NCI-H187 (cell line): ENCODE data around the gene PSMA2.

Experiments
- DNase-seq, 2 experiments: peaks; one replicate each; lab custom pipeline; 2025; lab: John Stamatoyannopoulos, UW

Gene PSMA2

DNA sequence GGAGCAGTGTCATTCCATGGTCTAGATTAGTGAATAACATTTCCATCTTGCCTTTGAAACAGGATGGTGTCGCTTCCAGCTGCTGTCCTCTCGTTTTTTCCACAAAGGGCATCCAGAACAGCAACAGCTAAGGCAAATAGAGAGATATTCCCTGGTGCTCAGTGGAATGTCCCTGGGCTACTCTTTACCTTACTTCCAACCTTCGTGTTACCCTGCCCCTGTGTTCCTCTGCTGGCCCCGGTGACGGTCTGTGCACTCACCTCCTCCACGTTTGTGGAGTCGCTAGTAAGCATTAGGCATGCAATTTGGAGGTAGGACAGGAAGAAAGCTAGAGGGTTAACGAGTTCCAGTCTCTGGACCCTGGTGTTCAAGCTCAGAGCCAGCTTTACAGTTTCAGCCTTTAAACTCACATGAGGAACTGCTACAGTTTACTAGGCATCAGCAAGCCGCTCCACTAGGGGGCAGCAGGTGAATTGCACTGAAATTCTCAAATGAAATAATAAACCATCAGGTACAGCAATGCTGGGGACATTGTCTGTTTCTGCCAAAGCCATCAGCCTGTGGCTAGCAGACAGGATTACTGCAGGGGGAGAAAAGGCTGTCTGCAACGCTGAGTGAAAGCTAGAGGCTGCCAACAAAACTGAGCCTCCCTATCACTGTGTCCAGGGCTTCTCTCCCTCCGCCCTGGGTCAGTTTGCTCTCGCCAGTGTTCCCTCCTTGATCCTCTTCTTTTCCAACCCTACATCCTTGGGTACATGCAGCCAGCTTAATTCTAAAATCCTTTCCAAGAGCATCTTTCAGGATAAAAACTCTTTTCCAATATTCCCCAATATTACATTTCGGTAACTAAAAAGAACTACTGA, 9.2 kb upstream of the PSMA2 start:
- DNase-seq = peak; percentile 25 to 48

DNA sequence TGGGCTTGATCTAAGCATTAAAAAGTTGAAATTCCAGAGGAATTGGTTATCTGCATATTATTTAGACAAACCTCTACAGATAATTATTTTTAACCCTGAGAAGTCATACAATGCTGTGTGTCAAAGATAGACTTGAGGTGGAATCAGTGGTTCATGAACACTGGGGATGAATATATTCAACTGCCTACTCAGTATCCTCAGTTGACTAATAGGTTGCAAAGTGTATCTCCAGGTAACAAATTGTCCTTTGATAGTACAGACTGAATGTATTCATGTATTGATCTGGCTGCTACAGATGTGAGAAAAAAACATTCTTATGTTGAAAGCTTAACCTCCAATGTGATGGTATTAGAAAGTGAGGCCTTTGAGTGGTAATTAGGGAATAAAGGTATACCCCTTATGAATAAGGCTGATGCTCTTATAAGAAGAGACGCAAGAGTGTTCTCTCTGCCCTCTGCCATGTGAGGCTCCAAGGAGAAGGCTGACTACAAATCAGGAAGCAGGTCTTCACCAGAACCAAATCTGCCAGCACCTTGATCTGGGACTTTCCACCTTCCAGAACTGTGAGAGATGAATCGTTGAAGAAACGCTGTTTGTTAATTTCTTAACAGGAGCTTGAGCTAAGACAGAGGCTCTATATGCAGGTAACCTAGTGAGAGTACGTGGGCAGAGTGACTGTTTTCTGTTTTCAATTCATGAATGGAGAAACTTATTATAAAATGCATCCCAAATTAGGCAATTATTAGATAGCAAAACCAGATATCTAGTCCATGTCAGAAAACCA, 7.7 kb upstream of the PSMA2 start:
- DNase-seq = no peak

DNA sequence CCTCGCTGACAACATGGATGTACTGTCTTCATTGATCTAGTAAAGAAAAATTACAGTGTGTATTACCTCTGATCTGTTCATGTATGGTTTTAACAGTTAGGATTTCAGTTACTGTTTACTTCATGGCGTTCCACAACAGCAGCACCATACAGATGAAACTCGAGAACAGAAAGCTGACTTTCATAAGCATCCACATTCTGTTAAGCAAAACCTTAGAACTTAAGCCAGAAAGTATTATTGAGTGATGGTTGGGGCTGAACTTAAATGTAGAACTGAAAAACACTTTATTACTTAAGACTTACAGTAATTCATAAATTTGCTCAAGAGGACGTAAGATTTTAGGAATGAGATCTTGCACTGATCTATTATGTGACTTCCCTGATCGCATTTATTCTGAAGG, 3.9 kb upstream of the PSMA2 start:
- DNase-seq = no peak

DNA sequence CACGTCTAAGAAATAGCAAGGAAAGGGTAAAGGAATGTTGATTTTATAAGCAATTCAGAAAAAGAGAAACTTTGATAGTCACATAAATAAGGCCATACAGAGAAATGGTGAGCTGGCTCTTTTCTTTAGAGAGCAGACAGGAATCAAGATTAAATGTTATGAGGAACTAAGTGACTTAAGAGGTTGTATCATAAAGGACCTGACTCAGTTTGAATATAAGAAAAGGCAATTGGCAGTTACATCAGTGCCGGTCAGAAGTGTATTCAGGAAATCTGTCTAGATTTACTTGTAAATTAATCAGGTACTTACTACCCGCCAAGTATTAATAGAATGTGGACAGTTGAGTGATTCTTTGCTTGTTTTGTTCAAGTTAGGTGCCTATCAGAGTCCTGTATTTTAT, 2.3 kb upstream of the PSMA2 start:
- no peak for DNase-seq

DNA sequence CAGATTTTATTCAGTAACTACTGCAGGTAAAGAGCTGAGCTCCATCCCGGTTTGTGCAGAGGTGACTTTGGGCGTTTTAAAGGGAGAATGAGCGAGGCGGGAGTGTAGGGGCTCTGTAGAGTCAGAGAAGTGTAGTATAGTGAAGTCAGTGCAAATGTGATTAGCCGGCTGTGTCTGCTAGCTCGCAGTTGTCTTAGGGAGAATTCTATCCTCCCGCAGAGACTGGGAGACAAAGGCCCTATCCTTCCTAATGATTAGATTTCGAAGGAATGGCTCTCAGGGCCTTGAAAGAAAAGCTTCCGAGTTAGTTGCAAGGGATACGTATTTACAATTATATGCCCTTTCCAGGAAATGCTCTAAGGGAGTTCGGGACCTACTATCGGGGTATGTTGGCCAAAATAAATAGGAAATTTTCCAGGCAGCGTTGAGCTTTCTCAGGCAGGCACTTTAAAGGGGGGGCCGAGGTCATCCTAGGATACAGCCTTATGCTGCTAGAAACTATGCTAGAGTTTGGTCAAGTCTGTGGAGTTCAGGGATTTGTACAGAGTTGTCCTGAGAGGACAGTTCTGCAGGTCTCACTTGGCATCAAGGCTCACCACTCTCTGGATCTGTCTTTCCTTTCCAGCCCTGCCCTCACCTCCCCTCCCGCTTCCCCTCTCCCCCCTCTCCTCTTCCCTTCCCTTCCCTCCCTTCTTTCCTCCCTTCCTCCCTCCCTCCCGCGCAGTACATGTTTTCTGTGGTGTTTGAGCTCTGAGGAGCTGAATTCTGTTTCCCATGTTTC, 1.0 kb upstream of the PSMA2 start:
- DNase-seq = no peak

DNA sequence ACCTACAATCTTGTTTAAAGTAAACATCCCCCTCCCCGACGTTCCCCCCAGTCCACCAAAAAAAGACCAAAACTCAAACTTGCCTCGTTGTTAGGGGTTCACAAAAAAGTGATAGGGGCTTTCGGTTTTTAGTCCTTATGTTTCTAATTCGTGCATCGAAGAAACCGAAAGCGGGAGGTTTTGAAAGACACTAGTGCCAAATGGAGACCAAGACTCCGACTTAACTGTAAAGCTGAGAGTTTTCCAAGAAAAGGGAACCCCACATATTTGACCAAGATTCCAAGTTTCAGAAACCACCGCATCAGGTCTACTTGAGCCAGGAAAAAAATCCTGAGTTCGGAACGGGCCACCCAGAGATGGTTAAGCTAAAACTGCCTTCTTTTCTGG, 534 bp downstream of the PSMA2 start:
- DNase-seq = no peak

DNA sequence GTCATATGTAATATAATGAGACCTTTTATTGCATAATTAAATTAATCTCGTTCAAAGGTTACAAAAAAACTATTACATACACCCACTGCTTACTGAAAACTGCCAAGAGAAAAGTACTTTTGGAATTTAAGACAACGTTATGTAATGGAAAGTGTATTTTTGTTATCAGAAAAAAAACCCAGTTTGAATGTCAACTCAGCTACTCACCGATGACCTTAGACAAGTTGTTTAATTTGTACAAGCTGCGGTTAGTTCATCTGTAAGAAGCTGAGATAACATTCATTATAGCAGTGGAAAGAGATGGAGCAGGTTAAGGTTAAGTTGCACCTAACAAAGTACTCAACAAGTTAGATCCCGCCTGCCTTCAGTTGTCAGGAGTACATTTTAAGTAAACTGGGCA, 1.1 kb downstream of the PSMA2 start:
- no peak for DNase-seq

DNA sequence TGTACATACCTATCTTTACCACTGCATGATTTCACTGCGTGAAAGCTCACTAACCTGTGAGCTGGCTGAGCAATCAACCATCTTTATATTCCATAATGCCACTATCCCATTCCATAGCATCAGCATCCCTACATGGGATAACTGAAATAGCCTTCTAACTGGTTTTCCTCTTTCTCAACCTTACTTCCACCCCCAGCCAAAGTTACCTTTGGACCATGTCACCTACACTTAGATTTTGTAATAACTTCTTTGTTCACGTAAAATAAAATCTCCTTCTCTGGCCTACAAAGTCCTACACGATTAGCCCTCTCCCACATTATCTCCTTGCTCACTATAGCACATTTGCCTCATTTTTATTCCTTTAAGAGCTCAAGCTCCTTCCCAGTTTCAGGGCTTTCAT, 2.5 kb downstream of the PSMA2 start:
- DNase-seq = no peak

DNA sequence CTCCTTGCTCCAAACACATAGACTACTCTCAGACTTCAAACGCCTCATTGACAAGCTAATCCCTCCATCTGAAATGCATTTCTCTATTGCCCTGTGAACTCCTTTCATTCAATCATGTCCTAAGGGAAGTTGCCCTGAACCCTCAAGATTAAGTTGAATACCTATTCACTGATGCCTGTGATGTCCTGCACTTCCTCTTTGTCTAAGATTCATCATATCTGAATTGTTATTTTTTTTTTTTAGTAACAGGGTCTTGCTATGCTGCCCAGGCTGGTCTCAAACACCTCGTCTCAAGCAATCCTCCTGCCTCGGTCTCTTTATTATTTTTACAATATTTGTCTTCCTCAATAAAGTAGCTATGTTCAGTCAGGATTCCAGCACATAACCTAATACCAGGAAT, 3.2 kb downstream of the PSMA2 start:
- DNase-seq = no peak

DNA sequence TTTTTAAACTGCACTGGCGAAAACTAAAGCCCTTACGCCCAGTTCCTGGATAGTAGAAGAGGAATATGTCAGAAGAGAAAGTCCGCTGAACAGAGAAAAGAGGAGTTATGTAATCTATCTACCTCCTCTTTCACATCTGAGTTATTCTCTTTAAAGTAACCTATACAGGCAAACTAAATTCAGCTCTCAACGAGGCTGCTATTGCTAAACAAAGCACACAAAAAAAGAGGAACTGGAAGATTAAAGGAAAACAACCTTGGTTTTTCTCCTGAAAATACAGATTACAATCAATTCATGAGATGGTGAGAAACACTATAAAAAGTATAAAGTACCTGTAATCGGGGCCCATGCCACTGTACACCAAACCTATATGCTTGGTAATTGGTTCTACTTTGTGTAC, 5.8 kb downstream of the PSMA2 start:
- DNase-seq = no peak

DNA sequence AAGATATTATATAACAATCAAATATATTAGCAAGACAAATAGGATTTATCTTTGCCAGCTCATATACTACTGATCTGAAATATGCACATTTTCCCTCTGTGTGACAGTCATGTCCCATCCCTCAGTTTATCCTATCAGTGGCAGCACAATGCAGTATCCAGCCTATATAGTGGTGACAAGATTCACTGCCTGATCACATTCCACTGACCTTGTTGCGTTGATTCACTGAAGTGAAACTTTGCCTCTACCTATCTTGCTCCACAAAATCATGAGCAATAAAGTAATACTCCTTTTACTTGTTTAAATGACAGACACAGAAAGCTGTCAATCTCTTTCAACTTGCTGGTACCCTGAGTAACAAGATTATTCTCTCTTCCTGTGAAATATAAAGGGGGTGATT, 6.3 kb downstream of the PSMA2 start:
- no peak for DNase-seq

DNA sequence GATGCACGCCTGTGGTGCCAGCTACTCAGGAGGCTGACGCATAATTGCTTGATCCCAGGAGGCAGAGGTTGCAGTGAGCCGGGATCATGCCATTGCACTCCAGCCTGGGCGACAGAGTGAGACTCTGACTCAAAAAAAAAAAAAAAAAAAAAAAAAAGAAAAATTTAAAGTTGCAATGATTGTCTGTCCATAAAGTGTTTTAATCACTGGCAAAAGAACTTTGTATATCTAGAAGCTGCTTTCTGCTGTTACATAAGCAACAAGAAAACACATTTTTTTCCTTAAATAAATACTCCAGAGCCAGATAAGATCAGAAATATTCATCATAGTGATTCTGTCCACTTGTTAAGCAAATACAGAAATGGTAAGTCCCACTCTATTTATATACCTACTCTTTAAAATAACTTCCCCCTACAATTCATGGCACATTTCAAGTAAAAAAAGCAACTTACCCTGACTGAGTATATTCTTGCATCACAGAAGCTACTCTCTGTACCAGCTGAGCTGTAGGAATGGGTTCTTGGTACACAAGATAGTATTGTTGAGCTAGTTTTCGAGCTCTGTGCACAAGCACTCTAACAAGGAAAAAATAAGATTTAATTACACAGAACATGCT, 7.6 kb downstream of the PSMA2 start:
- no peak for DNase-seq

DNA sequence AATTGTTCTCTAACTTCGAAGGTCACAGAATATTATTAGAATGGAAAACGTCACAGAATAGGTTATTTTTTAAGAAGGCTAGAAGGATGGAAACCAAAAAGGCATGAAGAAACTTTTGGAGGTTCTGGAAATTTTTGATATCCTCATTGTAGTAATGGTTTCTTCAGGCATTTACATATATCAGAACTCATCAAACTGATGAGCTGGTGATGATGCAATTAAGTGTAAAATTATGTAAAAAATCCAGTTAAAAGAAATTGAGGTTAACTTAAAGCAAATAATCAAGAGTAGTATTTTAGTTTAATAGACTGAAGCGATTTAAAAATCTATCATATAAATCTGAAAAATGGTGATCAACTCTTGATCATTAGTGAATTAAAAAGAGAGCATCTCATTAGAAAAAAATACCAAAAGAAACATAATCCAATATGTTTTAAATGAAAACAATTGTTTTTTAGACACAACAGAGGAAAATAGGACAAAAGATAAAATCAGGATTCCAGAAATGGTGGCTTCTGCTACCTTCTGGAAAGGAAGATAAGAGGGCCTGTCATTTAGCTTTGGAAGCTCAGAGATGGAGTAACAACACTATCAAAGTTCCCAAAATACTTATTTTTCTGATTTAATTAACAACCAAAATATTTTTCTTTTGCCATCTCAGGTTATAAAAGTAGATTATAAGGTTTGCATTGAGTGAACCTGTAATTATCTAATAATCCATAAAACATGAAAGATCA, 9.8 kb downstream of the PSMA2 start:
- DNase-seq = no peak

DNA sequence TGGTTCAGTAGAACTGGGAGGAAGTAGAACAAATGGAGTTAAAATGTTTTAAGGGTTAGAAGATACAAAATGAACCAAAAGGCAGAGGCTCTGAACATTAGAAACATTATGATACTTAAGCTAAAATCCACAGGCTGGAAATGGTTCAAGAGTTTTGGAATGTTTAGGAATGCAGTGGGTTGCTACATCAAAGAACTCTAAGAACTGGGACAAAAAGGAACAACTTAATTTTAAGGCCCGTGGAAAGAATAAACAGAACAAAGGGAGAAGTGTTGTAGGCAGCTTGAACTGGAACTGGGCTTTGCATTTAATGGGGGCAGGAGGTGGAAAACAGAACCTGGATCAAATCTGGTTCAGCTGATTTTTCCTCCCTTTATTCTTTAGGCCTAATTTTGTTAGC, 16.6 kb downstream of the PSMA2 start:
- no peak for DNase-seq

DNA sequence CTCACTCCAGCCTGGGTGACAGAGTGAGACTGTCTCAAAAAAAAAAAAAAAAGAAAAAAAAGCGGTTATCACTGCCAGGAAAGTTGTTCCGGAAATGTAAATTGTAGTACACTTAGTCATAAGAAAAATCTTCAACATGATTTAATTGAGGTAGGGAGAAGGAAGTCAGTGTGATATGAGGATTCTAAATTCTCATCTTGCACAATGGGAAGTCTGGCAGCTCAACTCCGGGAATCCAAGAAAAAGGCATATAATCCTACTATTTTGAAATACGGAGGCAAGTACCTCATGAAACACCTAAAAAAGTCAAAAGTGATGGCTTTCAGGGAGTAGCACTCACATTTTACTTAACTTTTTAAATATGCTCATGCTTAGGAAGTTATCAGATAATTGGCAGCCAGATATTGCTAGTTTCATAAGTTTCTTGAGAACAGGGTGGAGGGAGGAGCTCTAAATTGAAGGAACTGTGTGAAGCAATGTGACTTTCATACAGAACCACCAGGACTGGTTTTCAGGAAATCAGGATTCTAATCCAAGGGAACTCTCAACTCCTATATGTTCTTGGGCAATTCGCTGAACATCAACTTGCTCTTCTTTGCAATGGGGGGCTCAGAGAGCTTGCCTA, 17.4 kb downstream of the PSMA2 start:
- DNase-seq = no peak

DNA sequence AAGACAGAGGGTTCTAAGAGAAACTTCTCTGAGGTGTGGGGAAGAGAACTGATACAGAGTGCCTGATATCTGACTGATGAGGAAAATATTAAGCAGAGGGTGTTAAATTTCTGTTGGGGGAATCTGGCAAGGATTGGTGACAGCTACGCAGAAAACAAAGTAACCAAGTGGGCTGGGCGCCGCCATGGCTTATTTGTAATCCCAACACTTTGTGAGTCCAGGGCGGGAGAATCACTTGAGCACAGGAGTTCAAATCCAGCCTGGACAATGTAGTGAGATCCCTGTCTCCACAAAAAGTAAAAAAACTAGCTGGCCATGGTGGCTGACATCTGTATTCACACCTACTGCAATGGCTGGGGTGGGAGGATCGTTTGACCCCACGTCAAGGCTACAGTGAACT, 18.0 kb downstream of the PSMA2 start:
- DNase-seq = no peak

DNA sequence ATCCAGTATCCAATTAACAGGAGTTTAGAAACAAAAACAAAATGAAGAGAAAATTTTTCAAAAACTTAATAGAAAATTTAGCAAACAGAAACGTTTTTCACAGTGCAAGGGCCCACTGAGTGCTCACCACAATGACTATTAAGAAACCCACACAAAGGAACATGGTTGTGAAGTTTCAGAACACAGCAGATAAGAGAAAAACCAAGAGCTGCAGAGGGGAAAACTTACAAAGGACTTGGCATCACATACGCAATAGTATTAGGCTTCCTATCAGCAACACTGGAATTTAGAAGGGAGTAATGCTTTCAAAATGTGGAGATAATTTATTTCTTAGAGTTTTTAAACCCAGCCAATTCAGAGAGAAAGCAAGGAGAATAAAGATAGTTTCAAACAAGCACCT, 18.4 kb downstream of the PSMA2 start:
- no peak for DNase-seq

DNA sequence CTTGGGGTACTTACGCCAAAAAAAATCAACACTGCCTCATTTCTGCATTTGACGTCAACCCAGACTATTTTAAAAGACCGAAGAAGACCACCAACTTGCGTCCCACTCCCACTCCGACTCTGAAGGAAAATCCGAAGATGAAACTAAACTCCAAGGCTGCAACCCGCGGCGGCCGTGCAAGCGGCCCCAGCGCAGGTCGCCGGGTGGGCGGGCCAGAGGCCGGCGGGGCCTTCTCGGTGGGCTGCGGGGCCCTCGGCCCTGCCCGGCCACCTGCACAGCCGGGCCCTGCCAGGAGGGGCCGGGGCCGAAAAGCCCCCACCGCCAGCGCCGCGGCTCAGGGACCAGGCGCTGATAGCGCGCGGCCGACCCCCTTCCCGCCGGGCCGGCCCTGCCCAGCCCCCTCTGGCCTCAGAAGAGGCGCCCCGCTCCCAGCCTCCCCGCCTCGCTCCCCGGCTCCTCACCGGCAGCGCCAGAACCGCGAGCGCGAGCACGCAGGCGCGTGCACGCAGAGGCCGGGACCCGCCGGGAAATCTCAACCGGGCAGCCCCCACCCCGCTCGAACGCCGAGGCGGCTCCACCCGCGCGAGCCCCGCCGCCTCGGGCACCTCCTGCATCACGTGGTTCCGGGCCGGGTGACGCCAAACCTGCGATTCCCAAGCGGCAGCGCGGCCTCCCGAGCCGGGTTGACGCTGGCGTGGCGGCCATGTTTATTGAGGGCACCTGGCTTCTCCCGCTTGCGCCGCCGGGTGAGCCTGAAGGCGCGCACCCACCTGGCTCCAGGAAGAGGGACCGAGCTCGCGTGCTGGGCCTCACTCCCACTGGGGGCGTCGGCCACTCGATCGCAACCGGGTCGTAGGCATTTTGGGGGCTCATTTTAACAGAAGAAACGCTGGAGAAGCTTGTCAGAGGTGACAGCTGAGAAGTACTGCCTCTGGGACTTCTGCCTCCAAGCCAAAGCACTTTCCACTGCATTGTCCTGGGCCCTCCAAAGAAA, 20.2 kb downstream of the PSMA2 start, which contains the start of gene C7orf25:
TSS of gene C7orf25 (minus strand) at position 617 of the 994 bp plus-strand sequence. CDS start 1,170 bp downstream, outside the sequence.
- peak; percentile 89 to 93 for DNase-seq

DNA sequence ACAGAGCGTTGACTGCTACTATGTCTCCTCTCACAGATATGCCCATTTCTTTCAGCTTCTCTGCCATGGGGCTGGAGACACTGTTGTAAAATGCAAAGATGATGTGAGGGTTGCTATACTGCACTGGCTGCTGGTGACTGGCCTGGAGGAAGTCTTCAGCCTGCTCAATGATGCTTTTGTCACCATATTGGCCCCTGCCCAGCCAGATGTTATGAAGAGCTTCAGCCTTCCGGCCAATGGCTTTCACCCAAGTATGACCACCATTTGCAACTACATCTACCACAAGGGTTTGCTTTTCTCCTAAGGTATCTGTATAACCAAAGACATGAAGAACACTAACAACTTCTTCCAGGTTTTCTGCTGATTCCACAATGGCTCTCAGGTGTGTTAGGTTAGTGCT, 21.7 kb downstream of the PSMA2 start:
- no peak for DNase-seq

DNA sequence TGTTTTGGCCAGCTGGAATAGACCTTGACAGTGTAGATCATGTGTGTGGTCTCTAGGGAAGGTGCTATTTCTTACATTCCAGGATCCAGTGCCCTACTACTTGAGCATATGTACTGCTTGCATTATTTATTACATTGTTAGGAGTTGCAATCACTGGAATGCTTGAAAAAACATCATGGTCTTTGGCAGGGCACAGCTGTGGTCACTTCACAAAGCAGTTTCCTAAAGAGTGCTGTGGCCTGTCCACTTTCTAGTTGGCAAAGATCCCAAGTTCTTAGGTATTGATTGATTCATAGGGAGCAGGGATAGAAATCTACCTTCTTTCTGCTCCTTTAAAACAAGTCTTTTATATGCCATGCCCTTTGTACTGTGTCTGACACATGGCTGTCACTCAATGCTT, 24.7 kb downstream of the PSMA2 start:
- DNase-seq = no peak
